GM18519 (cell line): Measurements from ENCODE around the gene LIAS.
"Not testable (repeated sequence)": the region's sequence is repeated elsewhere in the genome, so short reads cannot be mapped to it uniquely, and the experiment has no call there.

Source experiments
- ATAC-seq: cut with Tn5 transposase; IDR thresholded peaks from one replicate; pipeline ENCODE4 v1.9.1; 2021; ENCODE audit warnings: mild to moderate bottlenecking, moderate library complexity; ENCODE audit not compliant: unreplicated experiment, low FRiP score

Gene LIAS

GRCh38 chr4:39458505-39459300 lies at the start of gene LIAS, which contains the start of gene RPL9:
Gene LIAS, plus strand, starts transcription at chr4:39459056. Its CDS starts 62 bp downstream, at chr4:39459118.
Gene RPL9, minus strand, starts transcription at chr4:39458922. Its CDS starts 483 bp downstream, at chr4:39458439.
- peak; percentile 81 for ATAC-seq

DNA sequence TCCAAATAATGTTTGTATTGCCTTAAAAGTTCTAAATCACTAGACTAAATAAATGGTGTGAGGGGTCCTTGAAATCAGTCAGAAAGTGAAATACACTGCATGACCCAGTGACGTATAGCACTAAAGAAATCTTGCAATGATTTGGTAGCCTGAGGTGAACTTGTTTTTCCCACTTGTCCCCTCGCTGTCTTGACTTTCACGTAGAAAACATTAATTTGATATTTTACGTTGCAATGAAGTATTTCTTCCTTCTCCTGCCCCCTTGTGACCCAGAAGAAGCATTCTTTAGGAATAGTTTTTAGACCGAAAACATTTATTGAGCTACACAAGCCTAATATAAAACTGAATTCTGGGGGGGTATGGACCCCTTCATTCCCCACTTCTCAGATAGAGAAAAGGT lies 48.4 kb upstream of the LIAS start:
- ATAC-seq: no peak

DNA sequence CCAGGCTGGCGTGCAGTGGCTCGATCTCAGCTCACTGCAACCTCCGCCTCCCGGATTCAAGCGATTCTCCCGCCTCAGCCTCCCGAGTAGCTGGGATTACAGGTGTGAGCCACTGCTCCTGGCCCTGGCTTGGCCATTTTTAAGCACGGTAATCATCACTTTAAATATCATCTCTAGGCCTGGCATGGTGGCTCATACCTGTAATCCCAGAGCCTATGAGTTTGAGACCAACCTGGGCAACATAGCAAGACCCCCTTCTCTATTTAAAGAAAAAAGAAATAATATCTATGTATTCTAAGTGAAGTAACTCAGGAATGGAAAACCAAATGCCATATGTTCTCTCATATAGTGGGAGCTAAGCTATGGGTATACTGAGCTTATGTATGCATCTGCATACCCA lies 47.3 kb upstream of the LIAS start:
- not testable (repeated sequence) for ATAC-seq

DNA sequence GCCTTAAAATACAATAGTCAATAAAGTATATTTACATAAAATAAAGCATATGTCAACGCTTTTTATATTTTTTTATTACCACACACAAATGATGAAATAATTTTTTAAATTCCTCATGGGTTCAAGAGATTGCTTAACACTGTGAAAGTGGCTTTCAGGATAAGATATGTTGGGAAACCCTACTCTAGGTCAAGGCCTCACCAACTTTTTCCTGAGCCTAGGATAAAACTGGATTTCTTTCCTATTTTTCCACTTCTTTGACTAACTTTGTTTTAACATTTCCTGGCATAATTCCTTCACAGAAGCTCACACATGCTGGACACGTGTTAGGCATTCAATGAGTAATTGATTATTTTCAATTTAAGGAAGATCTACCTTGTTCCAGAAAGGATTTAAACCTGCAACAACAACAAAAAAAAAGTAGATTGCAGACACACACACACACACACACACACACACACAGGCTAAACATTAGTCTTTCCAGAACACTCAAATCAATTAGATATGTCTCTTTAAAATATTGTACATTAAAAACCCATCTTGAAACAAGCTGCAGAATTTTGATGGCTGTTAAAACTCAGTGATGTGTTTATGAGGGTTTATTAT lies 43.1 kb upstream of the LIAS start:
- ATAC-seq: no peak

DNA sequence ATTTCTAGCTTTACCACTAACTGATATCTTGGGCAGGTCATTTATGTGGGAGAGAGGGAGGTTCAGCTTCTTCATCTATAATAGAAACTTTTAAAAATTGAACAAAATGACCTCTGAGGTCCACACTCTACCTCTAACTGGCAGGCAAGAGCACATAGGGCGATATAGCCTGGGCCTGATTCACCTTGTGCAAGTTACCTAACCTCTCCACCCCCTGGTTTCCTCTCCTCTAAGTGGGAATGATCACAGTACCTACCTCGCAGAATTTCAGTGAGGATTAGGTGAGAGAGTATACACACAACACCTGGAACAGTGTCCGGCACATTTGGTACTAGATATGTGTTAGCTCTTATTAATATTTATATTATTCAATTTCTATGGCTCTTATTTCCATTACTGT lies 36.6 kb upstream of the LIAS start:
- no peak for ATAC-seq

DNA sequence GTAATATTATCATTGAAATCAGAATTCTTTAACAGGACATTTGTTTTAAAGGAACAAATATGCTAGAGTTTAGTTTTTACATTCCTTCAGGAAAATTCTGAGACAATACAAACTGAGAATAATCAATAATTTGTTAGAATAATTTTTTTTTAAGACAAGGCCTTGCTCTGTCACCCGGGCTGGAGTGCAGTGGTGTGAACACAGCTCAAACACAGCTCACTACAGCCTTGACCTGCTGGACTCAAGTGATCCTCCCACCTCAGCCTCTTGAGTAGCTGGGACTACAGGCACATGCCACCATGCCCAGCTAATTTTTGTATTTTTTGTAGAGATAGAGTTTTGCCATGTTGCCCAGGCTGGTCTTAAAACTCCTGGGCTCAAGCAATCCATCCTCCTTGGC lies 33.6 kb upstream of the LIAS start:
- ATAC-seq: not testable (repeated sequence)

DNA sequence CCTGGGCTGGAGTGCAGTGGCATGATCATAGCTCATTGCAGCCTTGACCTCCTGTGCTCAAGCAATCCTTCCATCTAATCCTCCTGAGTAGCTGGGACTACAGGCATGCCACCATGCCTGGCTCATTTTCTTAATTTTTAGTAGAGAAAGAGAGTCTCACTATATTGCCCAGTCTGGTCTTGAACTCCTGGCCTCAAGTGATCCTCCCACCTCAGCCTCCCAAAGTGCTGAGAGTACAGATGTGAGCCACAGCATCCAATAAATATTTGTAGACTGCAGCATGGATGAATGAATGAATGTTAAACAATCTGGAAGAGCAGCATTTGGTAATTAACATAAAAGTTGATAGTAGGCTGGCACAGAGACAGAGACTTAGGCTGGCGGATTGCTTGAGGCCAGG lies 32.1 kb upstream of the LIAS start:
- no peak for ATAC-seq

DNA sequence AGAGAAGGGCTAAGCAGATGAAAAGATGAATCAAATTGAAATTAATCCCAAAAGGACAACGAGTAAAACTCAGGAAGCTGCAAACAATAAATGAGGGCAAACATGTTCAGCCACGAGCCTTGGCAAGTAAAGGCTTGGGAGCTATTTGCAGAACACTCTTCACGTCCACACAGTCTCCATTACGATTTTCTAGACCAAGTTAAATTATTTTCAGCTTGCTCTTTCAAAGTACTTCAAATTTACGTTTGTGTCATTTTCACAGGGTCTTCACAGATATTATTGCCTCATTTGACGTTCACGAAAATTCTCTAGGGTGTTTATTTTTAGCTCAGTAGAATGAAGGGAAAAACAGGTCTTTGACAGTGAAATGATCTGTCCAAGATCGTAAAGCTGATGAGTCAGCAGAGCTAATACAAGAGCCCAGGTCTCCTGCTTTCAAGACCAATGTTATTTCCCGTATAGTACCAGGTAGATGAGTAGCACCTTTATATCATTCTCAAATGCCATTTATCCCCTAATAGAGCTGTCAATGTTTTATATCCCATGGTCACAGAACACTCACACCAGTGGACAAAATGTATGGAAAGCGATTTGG lies 31.2 kb upstream of the LIAS start:
- ATAC-seq: no peak

DNA sequence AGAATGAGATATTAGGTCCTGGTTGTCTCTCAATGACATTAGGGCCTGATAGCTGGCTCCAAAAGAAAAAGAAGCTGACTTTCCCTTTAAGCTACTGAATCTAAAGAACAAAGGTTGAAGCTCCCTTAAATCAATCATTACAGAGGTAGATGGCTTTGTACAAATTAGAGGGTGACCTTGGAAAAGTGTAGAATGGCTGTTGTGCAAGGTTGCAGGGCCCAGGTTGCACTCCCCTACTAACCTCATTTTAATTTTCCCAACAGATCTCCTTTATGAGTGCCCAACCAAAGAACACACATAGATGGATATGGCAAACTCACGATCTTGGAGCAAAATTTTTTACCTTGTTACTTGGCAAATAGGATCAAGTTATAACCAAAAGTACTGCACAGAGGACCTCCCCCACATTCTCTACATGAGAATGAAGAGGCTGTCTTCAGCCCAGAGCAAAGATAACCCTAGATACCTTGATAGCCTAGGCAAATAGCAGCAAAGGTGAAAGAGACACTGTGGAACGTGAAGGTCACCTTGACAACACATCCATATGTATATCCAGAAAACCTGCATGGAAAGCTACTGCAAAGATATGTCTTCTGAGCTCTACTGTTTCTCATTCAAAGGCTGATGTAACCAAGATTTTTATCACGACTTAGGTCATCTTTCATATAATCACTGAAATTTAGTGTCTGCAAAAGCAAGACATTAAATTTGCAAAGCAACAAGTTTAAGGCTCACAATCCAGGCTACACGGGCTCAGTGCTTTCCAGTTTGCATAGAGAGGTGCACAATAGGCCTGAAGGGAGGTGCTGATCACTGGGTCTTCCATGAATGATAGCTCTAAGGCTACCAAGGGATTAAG lies 29.2 kb upstream of the LIAS start:
- no peak for ATAC-seq

DNA sequence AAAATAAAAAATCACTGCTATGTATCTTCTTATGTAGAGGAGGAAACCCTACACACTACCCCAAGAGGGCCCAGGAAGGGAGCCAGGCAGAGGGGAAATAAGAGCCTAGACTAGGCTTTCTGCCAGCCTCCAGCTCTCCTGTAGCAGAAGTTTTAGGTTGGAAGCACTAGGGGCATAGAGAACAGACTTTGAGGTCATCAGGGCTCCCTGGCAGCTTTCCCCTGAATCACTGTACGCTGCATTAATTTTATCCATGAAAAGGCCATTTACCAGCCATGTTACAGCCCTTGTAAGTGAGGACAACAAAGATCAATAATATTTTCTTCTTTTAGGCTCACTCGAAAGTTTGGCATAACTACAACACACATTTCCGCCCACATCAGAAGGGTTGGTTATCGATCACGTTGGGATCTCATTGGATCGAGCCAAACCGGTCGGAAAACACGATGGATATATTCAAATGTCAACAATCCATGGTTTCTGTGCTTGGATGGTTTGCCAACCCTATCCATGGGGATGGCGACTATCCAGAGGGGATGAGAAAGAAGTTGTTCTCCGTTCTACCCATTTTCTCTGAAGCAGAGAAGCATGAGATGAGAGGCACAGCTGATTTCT lies 24.9 kb upstream of the LIAS start:
- no peak for ATAC-seq

DNA sequence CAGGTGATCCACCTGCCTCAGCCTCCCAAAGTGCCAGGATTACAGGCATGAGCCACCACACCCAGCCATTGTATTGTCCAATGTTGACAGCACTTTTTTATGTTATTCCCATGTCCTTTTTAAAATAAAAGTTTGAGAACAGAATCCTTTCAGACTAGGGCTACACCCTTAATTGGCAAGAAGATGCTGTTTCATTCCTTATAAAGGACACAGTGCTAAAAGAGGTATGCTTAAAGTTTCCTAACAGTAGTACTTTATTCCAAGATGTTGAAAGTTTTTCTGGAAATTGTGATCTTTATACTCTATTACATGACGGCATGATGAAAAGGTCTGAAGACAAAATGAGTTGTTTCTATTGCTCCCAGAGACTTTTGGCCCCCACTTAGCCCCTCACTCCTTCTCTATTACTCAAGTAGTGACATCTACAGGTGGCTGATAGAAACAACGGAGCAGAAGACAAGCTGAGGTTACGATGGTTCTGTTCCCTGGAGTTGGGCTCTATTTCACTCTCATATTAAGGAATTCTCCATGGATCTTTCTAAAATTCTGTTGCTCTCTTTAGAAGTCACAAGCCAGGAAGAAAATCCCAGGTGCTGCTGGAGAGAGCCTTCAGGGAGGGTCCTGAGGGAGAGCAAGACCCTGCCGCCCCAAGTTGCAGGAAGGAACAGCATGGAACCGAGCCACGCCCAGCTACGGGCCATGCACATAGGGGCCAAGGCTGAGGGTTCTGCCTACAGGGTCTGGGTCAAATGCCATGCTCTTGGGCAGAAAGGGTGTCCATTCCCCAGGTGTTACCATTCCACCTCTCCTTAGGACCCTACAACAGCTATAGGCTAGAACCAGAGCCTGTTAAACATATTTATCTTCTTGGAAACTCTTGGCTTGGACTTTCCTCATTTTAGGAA lies 22.9 kb upstream of the LIAS start:
- no peak for ATAC-seq

GRCh38 chr4:39441593-39441992 lies 17.3 kb upstream of the LIAS start:
- no peak for ATAC-seq

GRCh38 chr4:39442998-39443397 lies 15.9 kb upstream of the LIAS start:
- no peak for ATAC-seq

DNA sequence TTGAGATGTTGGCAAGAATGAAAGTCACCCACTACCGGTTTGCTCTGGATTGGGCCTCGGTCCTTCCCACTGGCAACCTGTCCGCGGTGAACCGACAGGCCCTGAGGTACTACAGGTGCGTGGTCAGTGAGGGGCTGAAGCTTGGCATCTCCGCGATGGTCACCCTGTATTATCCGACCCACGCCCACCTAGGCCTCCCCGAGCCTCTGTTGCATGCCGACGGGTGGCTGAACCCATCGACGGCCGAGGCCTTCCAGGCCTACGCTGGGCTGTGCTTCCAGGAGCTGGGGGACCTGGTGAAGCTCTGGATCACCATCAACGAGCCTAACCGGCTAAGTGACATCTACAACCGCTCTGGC lies 12.4 kb upstream of the LIAS start:
- ATAC-seq: no peak

GRCh38 chr4:39446842-39447573 lies 11.8 kb upstream of the LIAS start:
- peak; percentile 72 for ATAC-seq

DNA sequence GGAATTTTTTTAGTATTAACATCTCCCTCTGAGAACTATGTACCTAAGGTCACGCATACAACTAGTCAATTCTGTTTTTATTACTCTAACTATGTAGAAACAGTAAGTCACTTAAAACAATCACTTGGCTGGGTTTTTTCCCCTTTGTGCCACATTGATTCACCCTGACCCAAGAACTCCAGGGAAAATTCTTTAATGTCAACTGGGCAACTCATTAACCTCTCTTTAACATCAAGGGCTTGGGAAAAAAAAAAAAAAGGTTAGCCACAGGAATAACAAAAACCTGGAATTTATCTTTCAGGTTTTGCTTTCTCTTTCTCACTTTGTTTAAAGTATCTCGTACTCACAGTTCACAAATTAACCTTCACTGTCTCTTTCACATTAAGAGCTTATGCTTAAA lies 8.2 kb upstream of the LIAS start:
- ATAC-seq: no peak

- no peak for ATAC-seq
Measured at GRCh38 chr4:39451423-39452023, 7.3 kb upstream of the LIAS start.

- no peak for ATAC-seq
Measured at GRCh38 chr4:39452153-39452859, 6.5 kb upstream of the LIAS start.
